ENCODE measurements around the gene MRPL28.
A peak's percentile ranks its signal among the peaks of the same experiment; 100 is the strongest.
"Not testable (repeated sequence)": the region's sequence is repeated elsewhere in the genome, so short reads cannot be mapped to it uniquely, and the experiment has no call there.

The MRPL28 gene

DNA sequence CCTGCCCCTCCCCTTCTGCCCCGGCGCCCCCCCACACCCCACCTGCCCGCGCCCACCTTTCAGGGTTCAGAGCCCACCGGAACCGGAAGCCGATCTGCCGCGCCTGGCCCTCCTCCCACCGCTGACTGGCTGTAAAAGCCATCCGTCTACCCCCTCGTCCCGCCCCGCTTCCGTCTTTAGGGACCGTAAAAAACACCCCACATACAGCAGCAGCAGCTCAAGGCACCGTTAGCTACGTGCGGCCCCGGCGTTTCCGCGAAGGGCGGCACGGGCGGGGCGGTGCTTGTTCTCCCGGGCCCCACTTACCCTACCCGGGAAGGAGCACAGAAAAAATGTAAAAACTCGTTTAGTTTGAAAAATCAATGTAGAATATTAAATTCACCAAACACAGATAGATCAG is at the start of gene MRPL28:
MRPL28 (minus strand) TSS at position 96 of the 400 bp plus-strand sequence. CDS start 320 bp downstream, outside the sequence.
- peak; percentile 91 for DNase-seq

DNA sequence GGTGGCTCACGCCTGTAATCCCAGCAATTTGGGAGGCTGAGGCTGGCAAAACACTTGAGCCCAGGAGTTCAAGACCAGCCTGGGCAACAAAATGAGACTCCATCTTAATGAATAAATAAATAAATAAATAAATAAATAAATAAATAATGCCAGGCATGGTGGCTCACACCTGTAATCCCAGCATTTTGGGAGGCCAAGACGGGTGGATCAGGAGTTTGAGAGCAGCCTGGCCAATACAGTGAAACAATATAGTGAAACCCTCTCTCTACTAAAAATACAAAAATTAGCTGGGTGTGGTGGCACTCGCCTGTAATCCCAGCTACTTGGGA is 44.8 kb upstream of the MRPL28 start:
- not testable (repeated sequence) for DNase-seq

DNA sequence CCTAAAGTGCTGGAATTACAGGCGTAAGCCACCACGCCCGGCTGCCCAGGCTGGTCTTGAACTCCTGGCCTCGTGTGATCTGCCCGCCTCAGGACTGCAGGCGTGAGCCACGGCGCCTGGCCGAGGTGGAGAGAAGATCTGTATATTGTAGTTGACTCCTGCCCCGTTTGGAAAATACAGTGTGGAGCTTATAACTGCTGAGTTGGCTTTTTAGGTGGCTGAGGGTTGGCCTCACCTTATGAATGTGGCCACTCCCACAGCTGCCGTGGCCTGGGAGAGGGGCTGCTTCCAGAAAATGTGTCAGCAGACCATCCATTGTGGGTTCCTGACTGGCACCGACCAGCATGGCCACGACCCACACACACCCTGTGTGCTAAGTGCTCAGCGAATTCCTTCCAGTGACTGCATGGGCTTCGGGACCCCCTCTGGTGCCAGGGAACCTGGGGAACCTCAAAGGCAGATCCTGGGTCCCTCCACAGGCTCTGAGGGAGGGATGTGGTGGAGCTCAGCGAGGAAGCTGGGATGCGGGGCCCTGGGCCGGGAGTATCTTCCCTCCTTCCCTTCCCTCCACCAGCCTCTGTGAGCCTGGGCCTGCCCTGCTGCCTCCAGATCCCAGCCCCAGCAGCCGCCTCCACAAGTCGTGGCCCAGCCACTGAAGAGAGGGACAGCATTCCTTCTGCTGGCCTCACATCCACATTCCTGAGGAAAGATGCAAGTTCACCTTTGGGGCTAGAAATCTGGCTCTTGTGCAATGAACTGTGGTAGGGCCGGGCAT is 44.2 kb upstream of the MRPL28 start:
- no peak for DNase-seq

DNA sequence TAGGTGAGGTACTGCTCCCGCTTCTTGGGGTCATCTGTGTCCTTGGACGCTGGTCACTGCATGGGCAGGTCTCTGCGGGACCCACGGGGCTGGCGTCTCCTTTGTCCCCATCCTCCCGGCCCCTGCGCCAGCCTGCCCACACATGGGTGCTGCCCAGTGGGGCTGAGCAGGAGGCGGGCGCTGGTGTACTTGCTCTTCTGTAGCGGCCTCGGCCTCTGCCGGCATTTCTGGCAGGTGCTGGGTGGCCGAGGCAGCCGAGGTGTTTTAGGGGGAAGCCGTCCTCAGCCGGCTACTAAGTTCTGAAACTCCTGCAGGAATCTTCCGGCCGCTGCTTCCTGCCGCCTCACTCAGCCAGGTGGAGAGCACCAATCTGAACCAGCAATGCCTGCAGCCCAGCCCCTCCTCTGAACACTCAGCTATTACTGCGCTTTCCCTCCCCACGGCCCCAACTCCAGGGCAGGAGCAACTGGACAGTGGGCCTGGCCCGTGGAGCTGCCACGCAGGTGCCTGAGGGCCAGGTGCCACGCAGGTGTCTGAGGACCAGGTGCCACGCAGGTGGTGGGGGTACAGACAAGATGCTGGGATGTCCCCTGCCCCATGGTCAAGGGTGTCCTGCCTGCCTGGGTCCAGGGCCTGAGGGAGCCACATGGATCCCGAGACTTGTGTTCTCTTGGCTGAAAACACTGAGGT is 41.4 kb upstream of the MRPL28 start:
- DNase-seq, result no peak

DNA sequence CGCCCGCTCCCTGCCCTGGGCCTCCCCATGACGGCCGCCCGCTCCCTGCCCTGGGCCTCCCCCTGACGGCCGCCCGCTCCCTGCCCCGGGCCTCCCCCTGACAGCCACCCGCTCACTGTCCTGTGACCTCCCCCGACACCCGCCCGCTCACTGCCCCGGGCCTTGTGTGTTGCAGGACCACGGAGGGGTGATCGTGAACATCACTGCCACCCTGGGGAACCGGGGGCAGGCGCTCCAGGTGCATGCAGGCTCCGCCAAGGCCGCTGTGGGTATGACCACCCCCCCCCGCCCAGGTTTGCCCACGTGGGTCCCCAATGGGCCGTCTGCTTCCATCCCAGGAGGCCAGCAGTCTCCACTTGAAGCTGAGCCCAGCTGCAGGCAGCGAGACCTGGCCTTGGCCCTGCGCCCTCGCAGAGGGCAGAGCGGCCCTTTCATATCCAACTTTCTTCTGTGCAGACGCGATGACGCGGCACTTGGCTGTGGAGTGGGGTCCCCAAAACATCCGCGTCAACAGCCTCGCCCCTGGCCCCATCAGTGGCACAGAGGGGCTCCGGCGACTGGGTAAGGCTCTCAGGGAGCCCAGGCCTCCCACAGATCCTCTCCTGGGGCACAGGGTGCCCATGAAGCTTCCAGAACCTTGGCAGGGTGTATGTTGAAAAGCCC is 40.3 kb upstream of the MRPL28 start:
- DNase-seq, result no peak

DNA sequence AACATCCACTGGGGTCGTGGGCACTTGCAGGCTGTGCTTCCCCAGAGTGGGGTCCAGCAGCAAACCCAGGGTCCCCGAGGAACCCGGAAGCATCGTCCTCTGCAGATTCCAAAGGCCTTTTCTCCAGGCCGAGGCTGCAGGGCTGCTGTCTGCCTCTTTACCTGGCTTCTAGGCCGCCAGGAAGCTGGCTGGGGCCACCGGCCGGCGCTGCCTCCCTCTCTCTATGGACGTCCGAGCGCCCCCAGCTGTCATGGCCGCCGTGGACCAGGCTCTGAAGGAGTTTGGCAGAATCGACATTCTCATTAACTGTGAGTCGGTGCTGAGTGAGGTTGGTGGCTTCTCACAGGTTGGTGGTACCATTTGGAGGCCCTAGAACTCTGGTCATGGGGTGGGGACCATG is 36.9 kb upstream of the MRPL28 start:
- DNase-seq, result no peak

DNA sequence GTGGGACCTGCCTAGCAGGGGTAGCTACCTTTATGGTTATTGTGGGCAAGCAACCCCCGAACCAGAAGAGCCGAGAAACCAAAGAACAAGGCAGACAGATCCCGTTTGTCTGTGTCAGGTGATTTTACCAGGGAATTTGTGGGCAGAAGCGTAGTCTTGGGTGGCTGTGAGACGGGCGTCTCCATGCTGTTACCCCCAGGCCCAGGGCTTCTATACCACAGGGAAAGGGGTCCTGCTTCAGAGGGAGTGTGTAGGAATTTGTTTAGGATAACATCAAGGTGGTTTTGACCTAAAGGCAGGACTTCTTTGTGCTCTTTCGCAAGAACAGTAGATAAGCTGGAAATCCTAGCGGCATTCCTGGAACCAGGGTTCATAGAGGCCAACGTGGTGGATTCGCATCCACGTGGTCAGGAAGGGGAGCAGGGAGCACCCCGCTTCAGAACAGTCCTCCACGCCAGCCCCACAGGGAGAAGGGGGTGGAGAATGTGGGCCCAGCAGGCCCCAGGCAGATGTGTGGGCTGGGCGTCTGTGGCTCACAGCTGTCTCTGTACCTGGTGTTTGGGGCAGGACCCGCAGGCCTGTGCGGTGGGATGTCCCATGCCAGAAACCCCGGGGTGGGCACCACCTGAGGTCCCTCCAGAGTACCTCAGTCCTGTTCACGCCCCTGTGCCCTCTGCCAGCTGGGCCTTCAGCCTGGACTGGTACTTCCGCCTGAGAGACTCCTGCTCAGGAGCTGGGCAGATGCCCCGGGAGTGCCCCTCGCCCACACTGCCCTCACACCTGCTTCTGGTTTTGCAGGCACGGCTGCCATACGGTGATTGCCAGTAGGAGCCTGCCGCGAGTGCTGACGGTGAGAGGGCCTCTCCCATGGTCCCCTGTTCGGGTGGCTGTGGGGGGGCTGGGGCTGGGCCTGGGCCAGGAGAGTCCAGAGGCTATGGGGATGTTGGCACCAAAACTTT is 35.5 kb upstream of the MRPL28 start:
- no peak for DNase-seq

DNA sequence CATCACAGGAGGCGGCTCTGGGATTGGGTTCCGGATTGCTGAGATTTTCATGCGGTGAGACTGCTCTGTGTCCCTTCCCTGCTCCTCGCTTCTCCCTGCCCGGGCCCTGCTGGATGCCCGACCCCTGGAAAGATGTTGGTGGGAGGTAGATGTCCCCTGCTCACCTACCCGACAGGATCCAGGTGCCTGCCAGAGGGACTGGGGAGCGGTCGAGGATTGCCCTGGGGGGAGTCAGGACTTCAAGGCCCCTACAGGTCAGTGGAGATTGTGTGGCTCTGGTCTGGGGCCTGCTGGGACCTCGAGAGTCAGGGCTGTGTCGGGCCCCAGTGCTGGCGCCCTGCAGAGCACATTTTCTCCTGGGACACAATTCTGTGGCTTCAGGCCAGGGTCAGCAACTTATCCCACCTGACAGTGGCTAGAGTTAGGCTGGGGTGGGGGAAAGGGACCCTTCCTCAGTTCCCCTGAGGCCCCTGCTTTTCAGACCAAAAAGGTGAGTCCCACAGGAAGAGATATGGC is 34.7 kb upstream of the MRPL28 start:
- no peak for DNase-seq

DNA sequence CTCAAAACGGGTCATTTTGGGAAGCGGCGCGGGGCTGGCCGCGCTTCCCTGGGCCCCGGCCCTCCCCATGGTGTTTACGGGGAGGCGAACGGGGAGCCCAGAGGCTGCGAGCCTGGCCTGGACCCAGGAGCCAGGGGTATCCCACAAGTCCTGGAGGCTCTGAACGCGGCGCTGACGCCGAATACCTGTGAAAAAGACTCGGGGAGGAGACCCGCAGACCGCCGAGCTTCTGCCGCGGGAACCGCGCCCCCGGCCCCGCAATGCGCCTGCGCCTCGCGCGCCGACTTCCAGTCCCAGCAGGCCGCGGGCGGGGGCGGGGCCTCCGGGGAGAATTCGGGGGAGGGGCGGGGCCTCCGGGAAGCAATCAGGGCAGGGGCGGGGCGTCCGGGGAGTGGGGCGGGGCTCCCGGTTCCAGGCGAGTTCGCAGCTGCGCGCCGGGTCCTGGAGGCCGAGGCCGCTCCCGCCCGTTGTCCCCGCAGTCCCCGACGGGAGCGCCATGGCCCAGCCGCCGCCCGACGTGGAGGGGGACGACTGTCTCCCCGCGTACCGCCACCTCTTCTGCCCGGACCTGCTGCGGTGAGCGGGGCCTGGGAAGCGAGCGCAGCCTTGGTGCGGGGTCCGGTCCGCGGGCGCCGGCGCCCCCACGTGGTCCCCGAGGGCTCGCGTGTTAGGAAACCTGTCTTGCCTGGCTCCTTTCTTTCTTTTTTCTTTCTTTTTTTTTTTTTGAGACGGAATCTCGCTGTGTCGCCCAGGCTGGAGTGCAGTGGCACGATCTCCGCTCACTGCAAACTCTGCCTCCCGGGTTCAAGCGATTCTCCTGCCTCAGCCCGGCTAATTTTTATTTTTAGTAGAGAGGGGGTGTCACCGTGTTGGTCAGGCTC is 31.4 kb upstream of the MRPL28 start, which contains the start of gene DECR2:
DECR2 (plus strand) TSS at position 418 of the 881 bp plus-strand sequence; CDS start at position 497, 79 bp downstream.
- DNase-seq, result peak; percentile 85

DNA sequence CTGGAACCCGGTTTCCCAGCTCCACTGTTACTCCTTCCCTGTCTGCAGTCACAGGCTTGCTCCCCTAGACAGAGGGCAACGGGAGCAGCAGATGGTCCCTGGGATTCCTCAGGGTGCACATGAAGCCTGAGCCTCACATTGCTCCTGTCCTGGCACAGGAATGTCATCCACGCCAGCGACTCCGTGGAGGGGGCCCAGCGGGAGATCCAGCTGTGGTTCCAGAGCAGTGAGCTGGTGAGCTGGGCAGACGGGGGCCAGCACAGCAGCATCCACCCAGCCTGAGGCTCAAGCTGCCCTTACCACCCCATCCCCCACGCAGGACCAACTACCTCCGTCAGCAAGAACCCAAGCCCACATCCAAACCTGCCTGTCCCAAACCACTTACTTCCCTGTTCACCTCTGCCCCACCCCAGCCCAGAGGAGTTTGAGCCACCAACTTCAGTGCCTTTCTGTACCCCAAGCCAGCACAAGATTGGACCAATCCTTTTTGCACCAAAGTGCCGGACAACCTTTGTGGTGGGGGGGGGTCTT is 29.8 kb upstream of the MRPL28 start:
- DNase-seq, result no peak

DNA sequence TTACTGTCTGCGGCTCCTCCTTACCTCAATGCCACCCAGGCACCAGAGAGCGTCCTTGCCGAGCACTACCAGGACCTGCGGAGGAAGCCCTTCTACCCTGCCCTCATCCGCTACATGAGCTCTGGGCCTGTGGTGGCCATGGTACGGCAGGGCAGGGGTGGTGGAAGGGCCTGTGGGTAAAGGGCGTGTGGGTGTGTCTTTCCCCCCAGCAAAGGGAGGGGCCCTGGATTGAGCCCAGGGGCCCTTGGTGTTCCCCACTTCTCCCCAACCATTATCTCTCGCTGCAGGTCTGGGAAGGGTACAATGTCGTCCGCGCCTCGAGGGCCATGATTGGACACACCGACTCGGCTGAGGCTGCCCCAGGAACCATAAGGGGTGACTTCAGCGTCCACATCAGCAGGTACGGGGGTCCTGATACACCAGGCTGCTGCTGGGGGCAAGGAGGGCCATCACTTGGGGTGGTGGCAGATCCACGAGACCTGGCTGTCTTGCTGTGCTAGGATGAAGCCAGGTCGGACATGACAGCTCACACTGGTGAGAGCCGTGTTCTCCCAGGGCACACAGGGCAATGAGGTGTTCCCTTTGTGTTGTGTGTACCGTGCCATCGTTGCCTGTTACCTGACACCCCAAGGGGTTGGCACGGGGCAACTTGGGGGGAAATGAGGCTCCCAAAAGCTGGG is 29.1 kb upstream of the MRPL28 start:
- no peak for DNase-seq

DNA sequence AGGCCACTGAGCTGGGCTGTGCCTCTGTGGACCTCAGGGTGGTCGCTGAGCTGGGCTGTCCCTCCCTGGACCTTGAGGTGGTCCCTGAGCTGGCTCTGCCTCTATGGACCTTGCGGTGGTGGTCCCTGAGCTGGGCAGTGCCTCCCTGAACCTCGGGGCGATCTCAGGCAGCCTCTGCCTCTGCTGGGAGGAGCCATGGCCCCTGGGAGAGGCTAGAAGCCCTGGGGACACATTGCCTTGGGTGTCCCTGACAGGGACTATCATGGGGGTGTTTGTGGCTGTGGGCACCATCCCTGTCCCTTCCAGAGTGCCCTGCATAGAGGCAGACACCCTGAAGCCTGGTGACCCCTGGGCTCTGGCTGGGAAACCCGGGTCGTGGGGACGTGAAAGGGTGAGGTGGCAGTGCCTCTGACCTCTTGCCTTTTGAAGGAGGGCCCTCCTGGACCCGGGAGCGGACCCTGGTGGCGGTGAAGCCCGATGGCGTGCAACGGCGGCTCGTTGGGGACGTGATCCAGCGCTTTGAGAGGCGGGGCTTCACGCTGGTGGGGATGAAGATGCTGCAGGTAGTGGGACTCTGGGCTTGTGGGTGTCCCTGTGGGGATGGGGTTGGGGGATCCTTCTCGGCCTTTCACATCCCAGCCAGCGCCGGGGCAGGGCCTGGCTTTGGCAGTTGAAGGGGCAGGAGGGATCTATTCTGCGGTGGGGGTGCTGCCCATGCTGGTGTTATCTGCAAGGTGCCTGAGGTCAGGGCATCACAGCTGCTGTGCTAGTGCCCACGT is 28.4 kb upstream of the MRPL28 start:
- DNase-seq, result no peak

DNA sequence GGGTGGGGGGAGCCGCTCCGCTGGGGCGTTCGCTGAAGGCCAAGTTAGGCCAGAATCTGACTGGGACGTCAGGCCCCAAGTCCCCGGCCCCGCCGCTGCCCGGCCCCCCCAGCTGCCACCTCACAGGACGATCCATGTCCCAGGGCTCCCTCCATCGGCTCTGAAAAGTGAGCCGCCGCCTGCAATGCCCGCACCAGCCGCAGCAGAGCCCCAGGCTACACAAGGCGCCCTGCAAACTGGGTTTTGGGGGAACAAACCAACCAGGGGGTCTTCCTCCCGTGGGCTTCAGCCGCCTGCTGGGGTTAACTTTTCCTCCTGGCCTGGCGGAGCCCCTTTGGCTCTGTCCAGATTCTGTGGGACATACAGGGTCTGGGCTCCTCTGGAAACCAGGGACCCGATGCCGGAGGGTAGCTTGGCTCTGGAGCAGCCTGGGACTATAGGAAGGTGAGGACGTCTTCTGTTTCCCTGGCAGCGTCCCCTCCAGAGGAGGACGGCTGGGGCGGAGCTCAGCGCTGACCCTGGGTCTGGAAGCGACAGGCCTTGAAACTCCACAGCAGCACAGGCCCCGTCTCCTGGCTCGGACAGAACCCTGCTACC is 27.5 kb upstream of the MRPL28 start:
- DNase-seq, result no peak

DNA sequence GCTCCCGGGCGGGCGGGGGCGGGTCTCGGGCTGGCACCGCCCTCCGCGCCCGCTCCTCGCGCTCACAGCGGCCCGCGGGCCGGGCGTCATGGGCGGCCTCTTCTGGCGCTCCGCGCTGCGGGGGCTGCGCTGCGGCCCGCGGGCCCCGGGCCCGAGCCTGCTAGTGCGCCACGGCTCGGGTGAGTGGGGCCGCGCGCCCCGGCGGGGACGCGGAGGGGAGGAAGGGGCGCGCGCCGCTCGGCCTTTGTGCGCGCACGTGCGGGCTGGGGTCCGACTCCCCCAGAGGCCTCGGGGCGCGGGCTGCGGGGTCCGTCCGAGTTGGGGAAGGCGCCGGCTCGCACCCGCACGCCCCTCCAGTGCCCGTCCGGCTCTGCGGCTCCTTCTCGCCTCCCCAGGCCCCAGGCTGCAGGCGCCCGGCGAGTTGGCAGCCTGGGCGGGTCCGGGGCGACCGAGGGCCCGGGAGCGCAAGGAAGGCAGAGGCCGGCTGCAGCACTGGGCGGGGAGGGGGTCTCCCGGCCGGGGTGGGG is 26.9 kb upstream of the MRPL28 start, which contains the start of gene NME4:
NME4 (plus strand) TSS at position 65 of the 527 bp plus-strand sequence; CDS start at position 89, 24 bp downstream.
- no peak for DNase-seq

DNA sequence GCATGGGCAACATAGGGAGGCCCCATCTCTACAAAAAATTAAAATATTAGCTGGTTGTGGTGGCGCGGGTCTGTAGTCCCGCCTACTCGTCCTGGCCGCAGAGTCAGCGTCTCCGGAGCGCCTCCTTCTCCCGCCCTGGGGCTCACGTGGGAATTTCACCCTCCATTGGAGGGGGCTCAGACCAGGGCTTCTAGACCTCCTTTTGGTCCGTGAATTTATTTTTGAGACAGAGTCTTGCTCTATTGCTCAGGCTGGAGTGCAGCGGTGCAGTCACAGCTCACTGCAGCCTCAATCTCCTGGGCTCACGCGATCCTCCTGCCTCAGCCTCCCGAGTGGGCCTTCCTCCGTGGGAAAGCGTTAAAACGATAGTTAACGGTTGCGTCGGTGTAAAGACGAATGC is 26.3 kb upstream of the MRPL28 start:
- no peak for DNase-seq

DNA sequence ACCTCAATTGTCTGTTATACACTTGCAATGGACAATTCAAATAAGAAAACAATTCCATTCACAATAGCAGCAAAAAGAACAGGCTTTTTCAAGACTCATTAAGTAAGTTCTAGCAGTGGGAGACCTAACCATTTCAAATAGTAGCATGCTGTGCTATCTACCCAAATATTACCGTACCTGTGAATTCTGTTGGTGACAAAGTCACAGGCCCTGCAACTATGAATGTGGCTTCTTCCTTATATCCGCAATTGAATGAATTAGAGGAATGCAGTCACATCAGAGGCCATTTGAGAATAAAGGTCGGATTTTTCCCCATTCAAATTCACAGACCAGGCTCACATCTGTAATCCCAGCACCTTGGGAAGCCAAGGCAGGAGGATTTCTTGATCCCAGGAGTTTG is 25.9 kb upstream of the MRPL28 start:
- peak; percentile 57 for DNase-seq

DNA sequence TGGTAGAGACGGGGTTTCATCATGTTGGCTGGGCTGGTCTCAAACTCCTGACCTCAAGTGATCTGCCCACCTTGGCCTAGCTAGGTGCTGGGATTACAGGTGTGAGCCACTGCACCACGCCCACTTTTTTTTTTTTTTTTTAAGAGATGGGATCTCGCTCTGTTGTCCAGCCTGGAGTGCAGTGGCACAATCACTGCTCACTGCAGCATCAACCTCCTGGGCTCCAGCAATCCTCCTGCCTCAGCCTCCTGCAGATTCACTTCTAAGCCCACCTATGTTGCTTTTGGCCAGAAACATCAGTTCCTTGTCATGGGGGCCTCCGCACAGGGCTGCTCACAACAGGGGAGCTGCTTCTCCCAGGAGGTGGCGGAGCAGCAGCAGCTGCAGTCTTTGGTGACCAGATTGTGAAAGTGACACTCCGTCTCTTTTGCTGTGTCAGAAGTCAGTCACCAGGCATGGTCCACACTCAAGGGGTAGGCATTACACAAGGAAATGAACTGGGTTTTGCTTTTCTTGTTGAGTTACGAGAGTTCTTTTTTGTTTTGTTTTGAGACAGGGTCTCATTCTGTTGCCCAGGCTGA is 22.2 kb upstream of the MRPL28 start:
- DNase-seq, result no peak

DNA sequence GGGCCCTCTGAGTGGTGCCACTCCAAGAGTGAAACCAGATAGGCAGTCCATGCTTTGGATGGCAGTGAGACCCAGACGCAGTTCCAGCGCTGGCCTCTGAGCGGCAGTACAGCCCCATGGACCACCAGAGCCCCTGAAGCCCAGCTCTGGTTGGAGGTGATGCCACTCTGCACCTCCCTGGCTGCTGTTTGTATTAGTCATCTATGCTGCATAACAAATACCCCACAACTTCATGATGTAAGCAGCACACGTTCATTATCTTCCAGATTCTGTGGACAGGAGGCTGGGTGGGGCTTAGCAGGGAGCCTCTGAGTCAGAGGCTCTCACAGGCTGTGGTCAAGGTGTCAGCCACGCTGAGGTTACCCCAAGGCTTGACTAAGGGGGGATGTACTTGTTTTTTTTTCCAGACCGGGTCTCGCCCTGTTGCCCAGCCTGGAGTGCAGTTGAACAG is 21.6 kb upstream of the MRPL28 start:
- peak; percentile 62 for DNase-seq
